Measurements from ENCODE around the gene HSD17B2. TPM values are rescaled to one million over a fixed set of nuclear protein-coding genes. Genes with fewer than 3 reads are reported as not detected.

HSD17B2 gene
- total RNA-seq, 2 donors from 2014 or later = 0.80 to 1.0 TPM

DNA sequence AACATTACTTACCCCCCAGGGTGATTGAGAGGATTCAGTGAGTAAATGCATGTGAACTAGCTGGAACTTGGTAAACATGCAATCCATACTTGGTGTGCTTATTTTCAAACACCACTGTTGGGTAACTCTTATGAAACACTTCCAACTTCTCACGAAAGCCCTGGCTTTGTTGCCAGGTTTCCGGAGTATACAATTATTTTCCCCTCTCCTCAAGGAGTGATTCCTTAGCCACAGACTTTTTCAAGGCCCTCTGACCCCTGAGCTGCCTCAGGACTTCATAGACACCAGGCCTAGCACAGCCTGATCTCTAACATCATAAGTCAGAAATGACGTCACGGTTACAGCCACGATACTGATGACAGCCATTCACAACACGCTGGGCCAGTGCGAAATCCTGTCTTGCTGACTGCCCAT is 27.6 kb downstream of the HSD17B2 start:
- no peaks in the 10 kb centered on the region for H3K9me3 ChIP-seq
- intact Hi-C loops (cut with DNase I) = no loop called here
- 74% methylated on average over 7 of the region's 7 CpGs for WGBS
- no peaks in the 10 kb centered on the region for H3K4me1 ChIP-seq (replicated peaks)
- no peak for DNase-seq (ENCODE audit: low spot score)
- no peak for TF ChIP-seq POLR2A (IDR thresholded peaks at IDR 0.05)
- no peak for TF ChIP-seq POLR2AphosphoS5 (IDR thresholded peaks at IDR 0.05)
- TF ChIP-seq, protein P1, sequence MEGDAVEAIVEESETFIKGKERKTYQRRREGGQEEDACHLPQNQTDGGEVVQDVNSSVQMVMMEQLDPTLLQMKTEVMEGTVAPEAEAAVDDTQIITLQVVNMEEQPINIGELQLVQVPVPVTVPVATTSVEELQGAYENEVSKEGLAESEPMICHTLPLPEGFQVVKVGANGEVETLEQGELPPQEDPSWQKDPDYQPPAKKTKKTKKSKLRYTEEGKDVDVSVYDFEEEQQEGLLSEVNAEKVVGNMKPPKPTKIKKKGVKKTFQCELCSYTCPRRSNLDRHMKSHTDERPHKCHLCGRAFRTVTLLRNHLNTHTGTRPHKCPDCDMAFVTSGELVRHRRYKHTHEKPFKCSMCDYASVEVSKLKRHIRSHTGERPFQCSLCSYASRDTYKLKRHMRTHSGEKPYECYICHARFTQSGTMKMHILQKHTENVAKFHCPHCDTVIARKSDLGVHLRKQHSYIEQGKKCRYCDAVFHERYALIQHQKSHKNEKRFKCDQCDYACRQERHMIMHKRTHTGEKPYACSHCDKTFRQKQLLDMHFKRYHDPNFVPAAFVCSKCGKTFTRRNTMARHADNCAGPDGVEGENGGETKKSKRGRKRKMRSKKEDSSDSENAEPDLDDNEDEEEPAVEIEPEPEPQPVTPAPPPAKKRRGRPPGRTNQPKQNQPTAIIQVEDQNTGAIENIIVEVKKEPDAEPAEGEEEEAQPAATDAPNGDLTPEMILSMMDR (IDR thresholded peaks at IDR 0.05) = no peak
- H3K27me3 ChIP-seq (replicated peaks; ENCODE audit: insufficient read depth) = no peaks in the 10 kb centered on the region
- H3K4me3 ChIP-seq = no peak overlapping the region
- no peaks in the 10 kb centered on the region for H3K36me3 ChIP-seq
- no peak overlapping the region for H3K27ac ChIP-seq

DNA sequence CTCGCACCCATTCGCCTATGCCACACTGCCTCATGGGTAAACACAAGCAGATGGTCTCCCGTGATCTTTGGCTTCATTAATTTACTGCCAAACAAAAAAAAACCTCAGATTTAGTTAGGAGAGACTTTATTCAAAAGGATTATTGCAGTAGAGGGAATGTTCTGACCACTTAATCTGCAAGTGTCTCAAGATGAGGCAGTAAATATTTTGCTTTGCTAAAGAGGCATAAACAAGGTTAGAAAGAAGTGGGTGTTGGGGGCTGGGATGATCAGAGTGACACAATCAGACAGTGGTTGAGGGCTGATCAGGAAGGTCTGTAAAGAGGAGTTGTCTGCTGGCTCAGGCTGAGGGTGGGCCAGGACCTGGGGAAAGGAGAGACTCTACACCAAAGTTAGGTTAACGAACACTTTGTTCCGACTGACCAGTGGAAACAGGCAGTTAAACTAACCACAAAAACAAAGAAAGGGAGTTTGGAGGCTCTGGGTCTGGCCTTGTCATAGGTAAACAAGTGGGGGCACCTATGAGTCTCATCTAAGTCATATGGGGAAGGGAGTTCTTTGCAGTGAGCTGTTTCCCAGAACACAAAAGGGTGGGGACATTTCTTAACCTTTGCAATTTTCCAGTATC is 28.5 kb downstream of the HSD17B2 start:
- 62% methylated on average over 5 of the region's 5 CpGs for WGBS
- no peaks in the 10 kb centered on the region for H3K9me3 ChIP-seq
- TF ChIP-seq POLR2AphosphoS5 (IDR thresholded peaks at IDR 0.05) (no peak), POLR2A (IDR thresholded peaks at IDR 0.05) (no peak)
- TF ChIP-seq, protein P1 (IDR thresholded peaks at IDR 0.05) = no peak
- H3K4me3 ChIP-seq = no peak overlapping the region
- DNase-seq (ENCODE audit: low spot score) = no peak
- H3K4me1 ChIP-seq (replicated peaks) = no peaks in the 10 kb centered on the region
- no peak overlapping the region for H3K27ac ChIP-seq
- no peaks in the 10 kb centered on the region for H3K27me3 ChIP-seq (replicated peaks; ENCODE audit: insufficient read depth)
- no peaks in the 10 kb centered on the region for H3K36me3 ChIP-seq
- intact Hi-C loops (cut with DNase I) = no loop called here

DNA sequence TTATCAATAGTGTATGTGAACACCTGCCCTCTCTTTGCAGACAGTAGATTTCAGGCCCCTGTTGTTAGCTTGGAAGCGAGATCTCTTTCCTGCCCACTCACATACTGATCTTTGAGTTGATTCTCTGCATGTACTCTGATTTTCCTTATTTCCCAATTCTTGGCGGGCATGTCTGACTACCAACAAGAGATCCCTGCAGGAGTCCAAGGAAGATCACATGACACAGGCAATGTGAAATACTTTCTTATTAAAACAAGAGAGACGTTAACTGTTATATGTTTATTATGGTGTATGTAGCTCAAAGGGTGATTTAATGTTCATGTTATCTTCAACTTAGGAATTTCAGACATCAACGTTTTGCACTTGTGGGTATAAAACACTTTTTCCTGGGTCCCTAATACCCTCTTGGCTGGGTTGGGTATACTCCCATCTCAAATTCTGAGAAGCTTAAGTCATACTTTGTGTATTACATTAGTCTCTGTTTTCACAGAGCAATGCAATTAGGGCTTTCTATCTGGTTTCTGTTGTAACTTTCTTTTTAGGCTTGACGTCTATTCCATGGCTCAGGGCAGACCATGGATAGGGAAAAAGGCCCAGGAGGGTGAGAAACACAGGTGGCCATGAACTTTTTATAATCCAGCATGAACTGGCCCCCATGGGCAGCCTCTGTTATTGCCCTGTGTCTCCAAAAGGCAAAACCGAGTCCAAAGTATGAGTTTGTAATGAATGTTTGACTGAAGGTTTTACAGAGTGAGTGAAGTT is 32.2 kb downstream of the HSD17B2 start:
- TF ChIP-seq POLR2AphosphoS5 (IDR thresholded peaks at IDR 0.05) (no peak), POLR2A (IDR thresholded peaks at IDR 0.05) (no peak)
- TF ChIP-seq, protein P1 (IDR thresholded peaks at IDR 0.05) = no peak
- DNase-seq (ENCODE audit: low spot score) = no peak
- H3K27me3 ChIP-seq (replicated peaks; ENCODE audit: insufficient read depth) = no peaks in the 10 kb centered on the region
- WGBS = 70% methylated on average over 6 of the region's 6 CpGs
- H3K4me3 ChIP-seq = no peak overlapping the region
- H3K4me1 ChIP-seq (replicated peaks) = no peaks in the 10 kb centered on the region
- intact Hi-C loops (cut with DNase I) = no loop called here
- H3K36me3 ChIP-seq = no peaks in the 10 kb centered on the region
- no peak overlapping the region for H3K27ac ChIP-seq
- no peaks in the 10 kb centered on the region for H3K9me3 ChIP-seq

DNA sequence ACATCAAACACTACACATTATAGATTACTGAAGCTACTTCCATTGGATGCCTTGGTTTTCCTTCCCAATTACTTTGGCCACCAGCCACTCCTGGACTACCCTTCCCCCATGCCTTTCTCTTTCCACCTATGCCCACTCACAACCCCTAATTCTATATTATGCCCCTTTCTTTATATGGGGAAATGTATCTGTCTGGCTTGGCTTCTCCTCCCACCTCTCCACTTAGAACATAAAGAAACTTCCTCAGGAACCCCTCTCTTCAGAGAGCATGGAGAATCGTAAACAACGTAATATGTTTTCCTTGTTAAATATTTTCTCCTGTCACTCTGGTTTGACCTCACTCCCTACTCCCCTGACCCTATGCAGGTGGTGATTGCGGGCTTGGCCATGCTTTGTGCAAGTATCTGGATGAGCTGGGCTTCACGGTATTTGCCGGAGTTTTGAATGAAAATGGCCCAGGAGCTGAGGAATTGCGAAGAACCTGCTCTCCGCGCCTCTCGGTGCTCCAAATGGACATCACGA is 32.8 kb downstream of the HSD17B2 start:
- WGBS = 93% methylated on average over 10 of the region's 10 CpGs
- H3K27ac ChIP-seq = no peak overlapping the region
- no peak overlapping the region for H3K4me3 ChIP-seq
- H3K9me3 ChIP-seq = no peaks in the 10 kb centered on the region
- TF ChIP-seq POLR2AphosphoS5 (IDR thresholded peaks at IDR 0.05) = no peak
- TF ChIP-seq POLR2A (IDR thresholded peaks at IDR 0.05) = no peak
- TF ChIP-seq, protein P1 (IDR thresholded peaks at IDR 0.05) = no peak
- DNase-seq (ENCODE audit: low spot score) = no peak
- H3K36me3 ChIP-seq = no peaks in the 10 kb centered on the region
- H3K4me1 ChIP-seq (replicated peaks) = no peaks in the 10 kb centered on the region
- no peaks in the 10 kb centered on the region for H3K27me3 ChIP-seq (replicated peaks; ENCODE audit: insufficient read depth)
- intact Hi-C loops (cut with DNase I) = no loop called here
